ENCODE data around the gene TARS2.
A peak's percentile ranks its signal among the peaks of the same experiment; 100 is the strongest.

Gene TARS2

GRCh38 chr1:150507912-150508864 lies 21.0 kb downstream of the TARS2 start, which contains the start of gene ECM1:
ECM1 (plus strand) TSS chr1:150508109; CDS start chr1:150508210, 101 bp downstream.
- peak; percentile 39 for DNase-seq (ENCODE audit: low spot score)

- DNase-seq (ENCODE audit: low spot score): no peak
Observed at GRCh38 chr1:150508982-150509381, 21.8 kb downstream of the TARS2 start.

GRCh38 chr1:150511551-150511950 lies 24.3 kb downstream of the TARS2 start:
- no peak for DNase-seq (ENCODE audit: low spot score)

- no peak for DNase-seq (ENCODE audit: low spot score)
Observed at GRCh38 chr1:150511985-150512660, 24.9 kb downstream of the TARS2 start.

GRCh38 chr1:150512846-150513245 lies 25.6 kb downstream of the TARS2 start:
- DNase-seq (ENCODE audit: low spot score): no peak

GRCh38 chr1:150513351-150513791 lies 26.2 kb downstream of the TARS2 start:
- DNase-seq (ENCODE audit: low spot score): no peak

- DNase-seq (ENCODE audit: low spot score): no peak
Observed at GRCh38 chr1:150514260-150514659, 27.0 kb downstream of the TARS2 start.

GRCh38 chr1:150514913-150515327 lies 27.7 kb downstream of the TARS2 start:
- DNase-seq (ENCODE audit: low spot score): no peak

GRCh38 chr1:150515328-150516049 lies 28.3 kb downstream of the TARS2 start, which contains the start of gene FALEC:
FALEC (plus strand) TSS chr1:150515752.
- peak; percentile 97 for DNase-seq (ENCODE audit: low spot score)

- DNase-seq (ENCODE audit: low spot score): peak; percentile 24
Observed at GRCh38 chr1:150516050-150516591, 28.9 kb downstream of the TARS2 start.

- no peak for DNase-seq (ENCODE audit: low spot score)
Observed at GRCh38 chr1:150516616-150517015, 29.4 kb downstream of the TARS2 start.

- DNase-seq (ENCODE audit: low spot score): no peak
Observed at GRCh38 chr1:150521196-150521968, 34.2 kb downstream of the TARS2 start.

GRCh38 chr1:150525348-150525747 lies 38.1 kb downstream of the TARS2 start:
- DNase-seq (ENCODE audit: low spot score): no peak

GRCh38 chr1:150528196-150528595 lies 41.0 kb downstream of the TARS2 start:
- no peak for DNase-seq (ENCODE audit: low spot score)

GRCh38 chr1:150529017-150529416 lies 41.8 kb downstream of the TARS2 start:
- no peak for DNase-seq (ENCODE audit: low spot score)

- DNase-seq (ENCODE audit: low spot score): no peak
Observed at GRCh38 chr1:150530491-150531159, 43.4 kb downstream of the TARS2 start.

GRCh38 chr1:150532860-150533259 lies 45.6 kb downstream of the TARS2 start:
- DNase-seq (ENCODE audit: low spot score): no peak

- no peak for DNase-seq (ENCODE audit: low spot score)
Observed at GRCh38 chr1:150534002-150534401, 46.8 kb downstream of the TARS2 start.

- no peak for DNase-seq (ENCODE audit: low spot score)
Observed at GRCh38 chr1:150535511-150536287, 48.5 kb downstream of the TARS2 start.
